ENCODE data around the gene ARHGEF12. TPM values are rescaled to one million over a fixed set of nuclear protein-coding genes. Genes with fewer than 3 reads are reported as not detected.

Gene ARHGEF12
- total RNA-seq, 1 donor from 2014 or later = 40.8 TPM

- no peak for DNase-seq
- Mint-ChIP-seq H3K27ac (ENCODE audit: unreplicated experiment) (no peak overlapping the region), H3K36me3 (ENCODE audit: unreplicated experiment) (no peaks in the 10 kb centered on the region), H3K4me1 (ENCODE audit: low read depth, unreplicated experiment) (peaks cover 15% of the 10 kb centered on the region), H3K9me3 (ENCODE audit: unreplicated experiment) (no peaks in the 10 kb centered on the region), H3K4me3 (ENCODE audit: unreplicated experiment) (no peak overlapping the region), H3K27me3 (ENCODE audit: unreplicated experiment) (no peaks in the 10 kb centered on the region)
- TF ChIP-seq, protein P1, sequence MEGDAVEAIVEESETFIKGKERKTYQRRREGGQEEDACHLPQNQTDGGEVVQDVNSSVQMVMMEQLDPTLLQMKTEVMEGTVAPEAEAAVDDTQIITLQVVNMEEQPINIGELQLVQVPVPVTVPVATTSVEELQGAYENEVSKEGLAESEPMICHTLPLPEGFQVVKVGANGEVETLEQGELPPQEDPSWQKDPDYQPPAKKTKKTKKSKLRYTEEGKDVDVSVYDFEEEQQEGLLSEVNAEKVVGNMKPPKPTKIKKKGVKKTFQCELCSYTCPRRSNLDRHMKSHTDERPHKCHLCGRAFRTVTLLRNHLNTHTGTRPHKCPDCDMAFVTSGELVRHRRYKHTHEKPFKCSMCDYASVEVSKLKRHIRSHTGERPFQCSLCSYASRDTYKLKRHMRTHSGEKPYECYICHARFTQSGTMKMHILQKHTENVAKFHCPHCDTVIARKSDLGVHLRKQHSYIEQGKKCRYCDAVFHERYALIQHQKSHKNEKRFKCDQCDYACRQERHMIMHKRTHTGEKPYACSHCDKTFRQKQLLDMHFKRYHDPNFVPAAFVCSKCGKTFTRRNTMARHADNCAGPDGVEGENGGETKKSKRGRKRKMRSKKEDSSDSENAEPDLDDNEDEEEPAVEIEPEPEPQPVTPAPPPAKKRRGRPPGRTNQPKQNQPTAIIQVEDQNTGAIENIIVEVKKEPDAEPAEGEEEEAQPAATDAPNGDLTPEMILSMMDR (IDR thresholded peaks at IDR 0.05; ENCODE audit: partially characterized antibody, unreplicated experiment) = no peak
Observed at GRCh38 chr11:120403966-120404365, 67.8 kb downstream of the ARHGEF12 start.

DNA sequence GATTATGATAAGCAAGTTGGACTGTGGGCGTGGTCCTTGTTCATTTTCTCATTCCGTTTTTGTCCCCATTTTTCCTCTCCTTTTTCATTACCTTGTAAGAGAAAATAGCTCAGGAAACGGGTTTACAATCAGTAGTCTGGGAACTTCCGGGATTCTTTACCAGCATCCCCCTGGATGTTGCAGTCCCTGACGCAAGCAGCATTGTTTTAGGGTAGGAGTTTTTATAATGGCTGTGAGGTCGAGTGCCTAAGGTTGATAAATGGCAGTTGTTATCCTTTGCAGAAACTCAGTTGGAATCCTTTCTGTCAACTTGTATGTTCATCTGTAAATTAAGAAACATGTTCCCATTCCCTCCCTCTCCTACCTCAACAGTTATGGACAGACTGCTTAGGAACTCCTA is 68.3 kb downstream of the ARHGEF12 start:
- H3K4me3 Mint-ChIP-seq (ENCODE audit: unreplicated experiment) = no peak overlapping the region

DNA sequence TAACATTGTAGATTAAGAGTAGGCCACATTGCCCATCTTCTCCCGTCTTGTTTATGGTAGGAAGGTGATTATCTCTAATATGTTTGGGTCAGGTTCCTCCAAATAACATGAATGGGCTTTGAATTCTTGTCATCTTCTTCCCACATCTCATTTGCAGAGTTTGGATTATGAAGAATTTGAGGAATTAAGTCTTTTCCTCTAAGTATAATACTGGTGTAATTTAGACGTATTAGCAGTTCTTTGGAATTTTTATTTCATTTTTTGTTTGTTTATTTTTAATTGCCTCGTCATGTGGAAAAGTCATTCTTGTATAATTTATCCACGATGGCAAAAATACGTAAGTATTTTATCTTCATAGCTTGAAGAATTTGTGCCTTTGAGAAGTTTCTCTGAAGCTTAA is 73.4 kb downstream of the ARHGEF12 start:
- Mint-ChIP-seq H3K36me3 (ENCODE audit: unreplicated experiment) (no peaks in the 10 kb centered on the region), H3K9me3 (ENCODE audit: unreplicated experiment) (no peaks in the 10 kb centered on the region), H3K4me1 (ENCODE audit: low read depth, unreplicated experiment) (no peaks in the 10 kb centered on the region), H3K4me3 (ENCODE audit: unreplicated experiment) (no peak overlapping the region), H3K27ac (ENCODE audit: unreplicated experiment) (no peak overlapping the region), H3K27me3 (ENCODE audit: unreplicated experiment) (no peaks in the 10 kb centered on the region)
- DNase-seq = no peak
- TF ChIP-seq, protein P1 (IDR thresholded peaks at IDR 0.05; ENCODE audit: partially characterized antibody, unreplicated experiment) = no peak

More for the DNA sequence above, 68.3 kb downstream of the ARHGEF12 start:
- TF ChIP-seq, protein P1 (IDR thresholded peaks at IDR 0.05; ENCODE audit: partially characterized antibody, unreplicated experiment) = no peak
- Mint-ChIP-seq H3K27me3 (ENCODE audit: unreplicated experiment) (no peaks in the 10 kb centered on the region), H3K36me3 (ENCODE audit: unreplicated experiment) (no peaks in the 10 kb centered on the region), H3K9me3 (ENCODE audit: unreplicated experiment) (no peaks in the 10 kb centered on the region), H3K27ac (ENCODE audit: unreplicated experiment) (no peak overlapping the region), H3K4me1 (ENCODE audit: low read depth, unreplicated experiment) (peaks cover 15% of the 10 kb centered on the region)
- no peak for DNase-seq

- Mint-ChIP-seq H3K4me1 (ENCODE audit: low read depth, unreplicated experiment) (no peaks in the 10 kb centered on the region), H3K4me3 (ENCODE audit: unreplicated experiment) (no peak overlapping the region), H3K27me3 (ENCODE audit: unreplicated experiment) (no peaks in the 10 kb centered on the region), H3K36me3 (ENCODE audit: unreplicated experiment) (no peaks in the 10 kb centered on the region), H3K27ac (ENCODE audit: unreplicated experiment) (no peak overlapping the region), H3K9me3 (ENCODE audit: unreplicated experiment) (no peaks in the 10 kb centered on the region)
- DNase-seq = no peak
- TF ChIP-seq, protein P1 (IDR thresholded peaks at IDR 0.05; ENCODE audit: partially characterized antibody, unreplicated experiment) = no peak
Observed at GRCh38 chr11:120410622-120411380, 74.6 kb downstream of the ARHGEF12 start.

DNA sequence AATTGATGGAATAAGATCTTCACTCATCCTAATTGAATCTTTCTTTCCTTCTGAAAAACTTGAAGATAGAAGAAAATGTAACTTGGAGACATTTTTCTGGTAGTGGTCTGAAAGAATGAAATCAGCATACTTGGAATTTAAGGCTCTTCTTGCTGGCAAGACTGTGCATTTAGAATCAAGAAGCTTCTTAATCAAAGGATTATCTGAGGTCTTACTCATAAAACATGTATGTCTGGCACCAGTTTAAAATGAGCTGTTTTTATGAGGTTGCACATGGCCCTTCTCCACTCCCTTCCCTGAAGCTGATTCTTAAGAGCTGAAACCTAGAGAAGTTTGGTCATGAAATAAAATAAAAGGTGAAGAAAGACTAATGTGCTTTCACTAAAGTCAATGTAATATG is 77.3 kb downstream of the ARHGEF12 start:
- no peak overlapping the region for H3K4me3 Mint-ChIP-seq (ENCODE audit: unreplicated experiment)
- no peaks in the 10 kb centered on the region for H3K4me1 Mint-ChIP-seq (ENCODE audit: low read depth, unreplicated experiment)
- H3K9me3 Mint-ChIP-seq (ENCODE audit: unreplicated experiment) = no peaks in the 10 kb centered on the region
- no peaks in the 10 kb centered on the region for H3K36me3 Mint-ChIP-seq (ENCODE audit: unreplicated experiment)
- no peak overlapping the region for H3K27ac Mint-ChIP-seq (ENCODE audit: unreplicated experiment)
- H3K27me3 Mint-ChIP-seq (ENCODE audit: unreplicated experiment) = no peaks in the 10 kb centered on the region
- DNase-seq = no peak
- TF ChIP-seq, protein P1 (IDR thresholded peaks at IDR 0.05; ENCODE audit: partially characterized antibody, unreplicated experiment) = no peak

Measured in glutamatergic neuron (in vitro differentiated cells).